ENCODE data around the gene ETV3L. TPM values are rescaled to one million over a fixed set of nuclear protein-coding genes. Genes with fewer than 3 reads are reported as not detected.

The ETV3L gene
- total RNA-seq, 1 donor from 2014 or later: not detected

DNA sequence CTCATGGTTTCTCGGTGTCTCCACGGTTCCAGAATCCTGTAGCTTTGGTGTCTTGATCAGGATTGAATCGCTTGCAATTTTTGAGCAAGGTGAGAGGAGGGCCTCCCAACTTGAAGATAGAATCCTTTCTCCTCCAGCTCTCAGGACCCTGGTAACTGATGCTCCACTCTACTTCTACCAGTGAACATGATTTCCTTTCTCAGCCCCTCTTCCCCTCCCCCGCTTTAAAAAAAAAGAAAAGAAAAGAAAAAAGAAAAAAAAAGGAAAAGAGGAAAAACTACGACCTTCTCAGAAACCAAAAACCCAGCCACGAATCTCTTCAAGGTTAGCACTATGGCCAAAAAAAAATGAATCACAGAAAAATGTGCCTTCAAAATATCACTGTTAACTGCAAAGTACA, 55.3 kb downstream of the ETV3L start:
- intact Hi-C loops (cut with DNase I): loop anchor here (2.0 kb wide), 1 partner anchor 30 kb away; no protein-coding TSS in a partner anchor
- DNase-seq (ENCODE audit: missing footprints) (no peak), ATAC-seq (no peak)

DNA sequence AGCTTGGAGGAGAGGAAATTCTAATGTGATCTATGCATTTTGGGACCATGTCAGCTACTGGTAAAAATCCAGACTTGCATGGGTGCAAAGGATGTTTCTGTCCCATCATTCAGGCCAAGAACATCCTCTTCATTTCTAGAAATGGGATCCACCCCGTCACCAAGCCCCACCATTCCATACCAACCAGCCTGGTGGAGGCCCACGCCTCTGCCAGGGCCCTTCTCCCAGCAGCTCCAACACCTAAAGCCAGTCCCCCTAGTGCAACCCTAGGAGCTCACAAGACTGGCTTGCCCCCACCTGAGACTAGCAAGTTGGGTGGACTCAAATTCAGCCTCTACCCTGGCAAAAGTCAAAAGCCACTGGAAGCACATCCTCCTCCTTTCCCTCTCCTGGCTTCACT, 55.9 kb downstream of the ETV3L start:
- DNase-seq (ENCODE audit: missing footprints) (no peak), ATAC-seq (no peak)
- intact Hi-C loops (cut with DNase I): loop anchor here (2.0 kb wide), 1 partner anchor 31 kb away; no protein-coding TSS in a partner anchor

DNA sequence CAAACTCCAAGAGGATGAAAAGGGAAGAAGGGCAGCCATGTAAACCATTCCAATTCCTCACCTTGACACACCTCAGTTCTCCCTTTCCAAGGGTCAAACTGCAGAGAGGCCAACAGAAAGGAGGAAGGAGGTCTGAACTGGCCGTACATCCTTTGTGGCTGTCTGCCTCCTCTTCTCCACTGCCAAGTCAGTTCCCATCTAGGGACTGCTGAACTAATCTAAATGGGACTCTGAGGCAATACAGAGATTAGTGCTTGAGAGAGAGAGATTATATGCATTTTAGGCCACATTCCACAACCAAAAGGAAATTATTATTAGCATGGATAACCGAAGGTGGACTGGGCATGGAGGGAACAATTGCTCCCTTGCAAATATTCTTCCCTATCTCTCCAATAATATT, 56.8 kb downstream of the ETV3L start:
- DNase-seq (ENCODE audit: missing footprints) (no peak), ATAC-seq (no peak)
- intact Hi-C loops (cut with DNase I): no loop called here

Other genes starting within 250 kb of the ETV3L start
- 0.46 TPM for gene INSRR, start 240.7 kb downstream of the ETV3L start, total RNA-seq
- 2.4 TPM for gene NTRK1, start 238.9 kb downstream of the ETV3L start, total RNA-seq
- 8.1 TPM for gene PEAR1, start 206.1 kb downstream of the ETV3L start, total RNA-seq
- not detected for gene LRRC71, start 179.2 kb downstream of the ETV3L start, total RNA-seq
- gene ARHGEF11, start 54.1 kb downstream of the ETV3L start, total RNA-seq: 29.3 TPM
- 16.9 TPM for gene ETV3, start 38.6 kb upstream of the ETV3L start, total RNA-seq

All from Right ventricle myocardium inferior (tissue), 1 donor.